ENCODE measurements around the gene GPN1.
"Not testable (repeated sequence)": the region's sequence is repeated elsewhere in the genome, so short reads cannot be mapped to it uniquely, and the experiment has no call there.

Gene GPN1

GRCh38 chr2:27628767-27629709, at the start of gene GPN1, which contains the start of gene CCDC121:
TSS of gene GPN1 (plus strand) at chr2:27629050. CDS start at chr2:27629059, 9 bp downstream.
TSS of gene CCDC121 (minus strand) at chr2:27629012. CDS start at chr2:27627799, 1,213 bp downstream.
- DNase-seq (ENCODE audit: low read depth) = peak; percentile 93

GRCh38 chr2:27581417-27582128, 47.3 kb upstream of the GPN1 start:
- DNase-seq (ENCODE audit: low read depth) = no peak

- no peak for DNase-seq (ENCODE audit: low read depth)
Observed at GRCh38 chr2:27582129-27582694, 46.6 kb upstream of the GPN1 start.

GRCh38 chr2:27582695-27583389, 46.0 kb upstream of the GPN1 start, which contains the start of gene ZNF512:
TSS of gene ZNF512 (plus strand) at chr2:27583042. CDS start at chr2:27583113, 71 bp downstream.
- DNase-seq (ENCODE audit: low read depth) = peak; percentile 71

- no peak for DNase-seq (ENCODE audit: low read depth)
Observed at GRCh38 chr2:27583390-27583915, 45.4 kb upstream of the GPN1 start.

- no peak for DNase-seq (ENCODE audit: low read depth)
Observed at GRCh38 chr2:27584597-27584996, 44.3 kb upstream of the GPN1 start.

- no peak for DNase-seq (ENCODE audit: low read depth)
Observed at GRCh38 chr2:27587025-27587424, 41.8 kb upstream of the GPN1 start.

- DNase-seq (ENCODE audit: low read depth) = no peak
Observed at GRCh38 chr2:27588308-27588707, 40.5 kb upstream of the GPN1 start.

- DNase-seq (ENCODE audit: low read depth) = no peak
Observed at GRCh38 chr2:27591745-27592144, 37.1 kb upstream of the GPN1 start.

GRCh38 chr2:27593240-27593639, 35.6 kb upstream of the GPN1 start:
- no peak for DNase-seq (ENCODE audit: low read depth)

GRCh38 chr2:27594020-27594703, 34.7 kb upstream of the GPN1 start:
- DNase-seq (ENCODE audit: low read depth) = not testable (repeated sequence)

GRCh38 chr2:27595412-27595811, 33.4 kb upstream of the GPN1 start:
- not testable (repeated sequence) for DNase-seq (ENCODE audit: low read depth)

GRCh38 chr2:27596627-27597026, 32.2 kb upstream of the GPN1 start:
- DNase-seq (ENCODE audit: low read depth) = no peak

- no peak for DNase-seq (ENCODE audit: low read depth)
Observed at GRCh38 chr2:27606611-27607010, 22.2 kb upstream of the GPN1 start.

GRCh38 chr2:27613985-27614384, 14.9 kb upstream of the GPN1 start:
- no peak for DNase-seq (ENCODE audit: low read depth)

- DNase-seq (ENCODE audit: low read depth) = no peak
Observed at GRCh38 chr2:27615316-27615715, 13.5 kb upstream of the GPN1 start.

- no peak for DNase-seq (ENCODE audit: low read depth)
Observed at GRCh38 chr2:27621524-27621923, 7.3 kb upstream of the GPN1 start.

GRCh38 chr2:27622921-27623384, 5.9 kb upstream of the GPN1 start:
- DNase-seq (ENCODE audit: low read depth) = no peak

- no peak for DNase-seq (ENCODE audit: low read depth)
Observed at GRCh38 chr2:27624943-27625342, 3.9 kb upstream of the GPN1 start.

GRCh38 chr2:27626323-27626722, 2.5 kb upstream of the GPN1 start:
- not testable (repeated sequence) for DNase-seq (ENCODE audit: low read depth)

- DNase-seq (ENCODE audit: low read depth) = not testable (repeated sequence)
Observed at GRCh38 chr2:27626921-27627320, 1.9 kb upstream of the GPN1 start.
